Measurements from ENCODE around the gene PTBP1. TPM values are rescaled to one million over a fixed set of nuclear protein-coding genes. Genes with fewer than 3 reads are reported as not detected.
"Not testable (repeated sequence)": the region's sequence is repeated elsewhere in the genome, so short reads cannot be mapped to it uniquely, and the experiment has no call there.

PTBP1 gene
- total and polyA plus RNA-seq, 2 donors (not counting 1 experiment from before 2014, with no cell fraction given): 137 to 309 TPM

GRCh38 chr19:848386-848921 lies 51.2 kb downstream of the PTBP1 start:
- ChIA-PET CTCF (no interaction called here), POLR2A (interaction anchor here (0.6 to 0.8 kb wide), 2 partner anchors 9 to 384 kb away, joined by 4 to 6 read pairs; no protein-coding TSS in a partner anchor)
- ATAC-seq (ENCODE audit: low read depth): no peak
- Histone ChIP-seq H2AFZ (ENCODE audit: insufficient read depth, low read depth, low read length, poor library complexity, severe bottlenecking) (no peak overlapping the region), H3K4me3 (ENCODE audit: control extremely low read depth in 1 of 5, extremely low read depth in 1 of 5, insufficient read depth in 1 of 5, low read depth in 2 of 5, low read length in 4 of 5) (no peak overlapping the region), H3K4me1 (ENCODE audit: control insufficient read depth in 2 of 2, insufficient read depth in 2 of 2, low read length in 2 of 2) (peaks cover 0 to 5% of the 10 kb centered on the region in 2 donors), H3K27me3 (replicated peaks in 1 of 4; ENCODE audit: control extremely low read depth in 1 of 4, control insufficient read depth in 3 of 4, insufficient read depth in 4 of 4, low read length in 3 of 4) (peaks cover 0 to 76% (median 21%) of the 10 kb centered on the region in 4 experiments), H3K79me2 (ENCODE audit: control insufficient read depth, insufficient read depth, low read length) (no peaks in the 10 kb centered on the region), H3K9ac (ENCODE audit: low read length) (no peak overlapping the region), H3K36me3 (replicated peaks in 1 of 2; ENCODE audit: control extremely low read depth in 1 of 2, control insufficient read depth in 1 of 2, extremely low read depth in 1 of 2, insufficient read depth in 2 of 2, low read length in 1 of 2) (no peaks in the 10 kb centered on the region), H3K9me3 (ENCODE audit: control extremely low read depth in 1 of 3, control insufficient read depth in 2 of 3, insufficient read depth in 1 of 3, low read length in 2 of 3) (peaks cover 0 to 13% (median 0%) of the 10 kb centered on the region in 3 donors), H4K20me1 (ENCODE audit: control insufficient read depth, insufficient read depth, low read length, poor library complexity, severe bottlenecking) (no peaks in the 10 kb centered on the region), H3K27ac (ENCODE audit: low read length in 2 of 2) (no peak overlapping the region), H3K4me2 (replicated peaks; ENCODE audit: low read depth, low read length, poor library complexity, severe bottlenecking) (no peak overlapping the region)
- H3K27me3 Mint-ChIP-seq: peaks cover 30% of the 10 kb centered on the region
- H3K27ac Mint-ChIP-seq: no peak overlapping the region
- H3K4me3 Mint-ChIP-seq: no peak overlapping the region
- 48% methylated on average over 12 of the region's 12 CpGs for WGBS (ENCODE audit: insufficient coverage)
- no peaks in the 10 kb centered on the region for H3K9me3 Mint-ChIP-seq (ENCODE audit: insufficient read depth)
- DNase-seq: no peak
- TF ChIP-seq EZH2 (IDR thresholded peaks at IDR 0.05; ENCODE audit: borderline replicate concordance, insufficient read depth, low read depth, low read length, poor library complexity, severe bottlenecking) (no peak), CTCF (IDR thresholded peaks at IDR 0.05) (no peak)
- peaks cover 8% of the 10 kb centered on the region for H3K4me1 Mint-ChIP-seq
- intact Hi-C loops (cut with micrococcal nuclease): no loop called here

- ATAC-seq (ENCODE audit: low read depth); H3K4me1 ChIP-seq (ENCODE audit: control insufficient read depth in 2 of 2, insufficient read depth in 2 of 2, low read length in 2 of 2); H3K4me3 ChIP-seq (ENCODE audit: control extremely low read depth in 1 of 5, extremely low read depth in 1 of 5, insufficient read depth in 1 of 5, low read depth in 2 of 5, low read length in 4 of 5); DNase-seq; H3K27ac Mint-ChIP-seq; H3K79me2 ChIP-seq (ENCODE audit: control insufficient read depth, insufficient read depth, low read length); H3K9ac ChIP-seq (ENCODE audit: low read length); H3K4me2 ChIP-seq (replicated peaks; ENCODE audit: low read depth, low read length, poor library complexity, severe bottlenecking); H3K9me3 Mint-ChIP-seq (ENCODE audit: insufficient read depth); H3K36me3 ChIP-seq (replicated peaks in 1 of 2; ENCODE audit: control extremely low read depth in 1 of 2, control insufficient read depth in 1 of 2, extremely low read depth in 1 of 2, insufficient read depth in 2 of 2, low read length in 1 of 2); H2AFZ ChIP-seq (ENCODE audit: insufficient read depth, low read depth, low read length, poor library complexity, severe bottlenecking); H3K27ac ChIP-seq (ENCODE audit: low read length in 2 of 2); H3K4me1 Mint-ChIP-seq; H4K20me1 ChIP-seq (ENCODE audit: control insufficient read depth, insufficient read depth, low read length, poor library complexity, severe bottlenecking); intact Hi-C loops (cut with micrococcal nuclease); H3K4me3 Mint-ChIP-seq; CTCF ChIA-PET: not testable (repeated sequence)
- peaks cover 30% of the 10 kb centered on the region for H3K27me3 Mint-ChIP-seq
- POLR2A ChIA-PET: interaction anchor here (0.8 kb wide), 2 partner anchors 8 to 12 kb away, joined by 4 read pairs; no protein-coding TSS in a partner anchor
- peaks cover 0 to 13% (median 0%) of the 10 kb centered on the region in 3 donors for H3K9me3 ChIP-seq (ENCODE audit: control extremely low read depth in 1 of 3, control insufficient read depth in 2 of 3, insufficient read depth in 1 of 3, low read length in 2 of 3)
- WGBS (ENCODE audit: insufficient coverage): 76% methylated on average over 7 of the region's 8 CpGs
- peaks cover 0 to 71% (median 19%) of the 10 kb centered on the region in 4 experiments for H3K27me3 ChIP-seq (replicated peaks in 1 of 4; ENCODE audit: control extremely low read depth in 1 of 4, control insufficient read depth in 3 of 4, insufficient read depth in 4 of 4, low read length in 3 of 4)
Measured at GRCh38 chr19:849195-849594, 51.9 kb downstream of the PTBP1 start.

All from B cell (primary cell).